OCI-LY1 (cell line): ENCODE measurements around the gene SEPTIN3.

Experiments
- H2AFZ ChIP-seq: fragments of 200-600 bp; sonication (generic), shearing (Covaris generic); 2 replicates; pipeline ENCODE4 v1.6.0; 2014; ENCODE audit warnings: antibody characterized with exemption, mild to moderate bottlenecking, low read length
- H3F3A ChIP-seq: fragments of 200-600 bp; sonication (generic), shearing (Covaris generic); 2 replicates; pipeline ENCODE4 v1.6.0; 2014; ENCODE audit warnings: mild to moderate bottlenecking, antibody characterized with exemption, low read length, moderate library complexity; ENCODE audit not compliant: insufficient read depth
- H3K27ac ChIP-seq: fragments of 200-600 bp; sonication (generic); 2 replicates; pipeline ENCODE4 v1.5.1; 2014; ENCODE audit warnings: low read length, mixed run types, mild to moderate bottlenecking, low read depth; ENCODE audit not compliant: poor library complexity, severe bottlenecking
- H3K27me3 ChIP-seq: fragments of 200-600 bp; sonication (generic); 2 replicates; pipeline ENCODE4 v1.6.0; 2014; ENCODE audit warnings: antibody characterized with exemption, mild to moderate bottlenecking, low read length, moderate library complexity; ENCODE audit not compliant: insufficient read depth
- H3K36me3 ChIP-seq: fragments of 200-600 bp; sonication (generic); 2 replicates; pipeline ENCODE4 v1.6.1; 2014; ENCODE audit warnings: mild to moderate bottlenecking, antibody characterized with exemption, low read length, moderate library complexity, mixed read lengths; ENCODE audit not compliant: insufficient read depth
- H3K4me1 ChIP-seq: fragments of 200-600 bp; sonication (generic); 2 replicates; pipeline ENCODE4 v1.5.1; 2014; ENCODE audit warnings: mild to moderate bottlenecking, low read length, moderate library complexity; ENCODE audit not compliant: insufficient read depth, severe bottlenecking
- H3K4me2 ChIP-seq: fragments of 200-600 bp; sonication (generic), shearing (Covaris generic); 2 replicates; pipeline ENCODE4 v1.6.1; 2014; ENCODE audit warnings: low read length
- H3K4me3 ChIP-seq: fragments of 200-600 bp; sonication (generic); 2 replicates; pipeline ENCODE4 v1.5.1; 2014; ENCODE audit warnings: low read length, low read depth, mild to moderate bottlenecking, mixed read lengths; ENCODE audit not compliant: poor library complexity, severe bottlenecking
- H3K79me2 ChIP-seq: fragments of 200-600 bp; shearing (Covaris generic); 2 replicates; pipeline ENCODE4 v1.6.1; 2016; ENCODE audit warnings: mixed run types, low read length, mixed read lengths; ENCODE audit not compliant: insufficient read depth
- H3K9ac ChIP-seq: fragments of 200-600 bp; sonication (generic), shearing (Covaris generic); 2 replicates; pipeline ENCODE4 v1.6.1; 2014; ENCODE audit warnings: mild to moderate bottlenecking, low read length, mixed read lengths
- H3K9me2 ChIP-seq: fragments of 200-600 bp; sonication (generic), shearing (Covaris generic); 2 replicates; pipeline ENCODE4 v1.6.1; 2014; ENCODE audit warnings: low read depth, mild to moderate bottlenecking, low read length, mixed read lengths
- H3K9me3 ChIP-seq: fragments of 200-600 bp; shearing (Covaris generic); 2 replicates; pipeline ENCODE4 v1.6.1; 2014; ENCODE audit warnings: low read length, mixed read lengths
- H4K20me1 ChIP-seq: fragments of 200-600 bp; sonication (generic), shearing (Covaris generic); 2 replicates; pipeline ENCODE4 v1.6.0; 2016; ENCODE audit warnings: mild to moderate bottlenecking, low read length; ENCODE audit not compliant: insufficient read depth
- EZH2 ChIP-seq: fragments of 200-600 bp; sonication (generic), shearing (Covaris generic); IDR thresholded peaks from 2 replicates; pipeline ENCODE4 v1.8.0; 2017; ENCODE audit warnings: borderline replicate concordance, mixed run types, mild to moderate bottlenecking, antibody characterized with exemption, low read length, moderate library complexity, mixed read lengths
- TF ChIP-seq, protein P1 (sequence below): fragments of 200-600 bp; sonication (generic), shearing (Covaris generic); IDR thresholded peaks from 2 replicates; pipeline ENCODE4 v1.5.1; 2017; ENCODE audit warnings: mild to moderate bottlenecking, antibody characterized with exemption, low read length, moderate library complexity, mixed read lengths

Gene SEPTIN3

DNA sequence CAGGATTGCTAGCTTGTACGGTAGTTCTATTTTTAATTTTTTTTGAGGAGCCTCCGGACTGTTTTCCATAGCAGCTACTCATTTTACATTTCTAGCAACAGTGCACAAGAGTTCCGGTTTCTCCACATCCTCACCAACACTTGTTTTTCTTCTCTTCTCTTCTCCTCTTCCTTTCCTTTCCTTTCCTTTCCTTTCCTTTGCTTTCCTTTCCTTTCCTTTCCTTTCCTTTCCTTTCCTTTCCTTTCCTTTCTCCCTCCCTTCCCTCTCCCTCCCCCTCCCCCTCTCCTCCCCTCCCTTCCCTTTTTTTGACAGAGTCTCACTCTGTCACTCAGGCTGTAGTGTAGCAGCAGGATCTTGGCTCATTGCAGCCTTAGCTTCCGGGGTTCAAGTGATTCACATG, 38.7 kb downstream of the SEPTIN3 start:
- H2AFZ ChIP-seq, result no peak overlapping the region
- TF ChIP-seq EZH2, result no peak
- TF ChIP-seq, protein P1, sequence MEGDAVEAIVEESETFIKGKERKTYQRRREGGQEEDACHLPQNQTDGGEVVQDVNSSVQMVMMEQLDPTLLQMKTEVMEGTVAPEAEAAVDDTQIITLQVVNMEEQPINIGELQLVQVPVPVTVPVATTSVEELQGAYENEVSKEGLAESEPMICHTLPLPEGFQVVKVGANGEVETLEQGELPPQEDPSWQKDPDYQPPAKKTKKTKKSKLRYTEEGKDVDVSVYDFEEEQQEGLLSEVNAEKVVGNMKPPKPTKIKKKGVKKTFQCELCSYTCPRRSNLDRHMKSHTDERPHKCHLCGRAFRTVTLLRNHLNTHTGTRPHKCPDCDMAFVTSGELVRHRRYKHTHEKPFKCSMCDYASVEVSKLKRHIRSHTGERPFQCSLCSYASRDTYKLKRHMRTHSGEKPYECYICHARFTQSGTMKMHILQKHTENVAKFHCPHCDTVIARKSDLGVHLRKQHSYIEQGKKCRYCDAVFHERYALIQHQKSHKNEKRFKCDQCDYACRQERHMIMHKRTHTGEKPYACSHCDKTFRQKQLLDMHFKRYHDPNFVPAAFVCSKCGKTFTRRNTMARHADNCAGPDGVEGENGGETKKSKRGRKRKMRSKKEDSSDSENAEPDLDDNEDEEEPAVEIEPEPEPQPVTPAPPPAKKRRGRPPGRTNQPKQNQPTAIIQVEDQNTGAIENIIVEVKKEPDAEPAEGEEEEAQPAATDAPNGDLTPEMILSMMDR, result no peak
- H3K27ac ChIP-seq, result no peak overlapping the region
- H3K27me3 ChIP-seq, result no peaks in the 10 kb centered on the region
- no peak overlapping the region for H3K9ac ChIP-seq
- H3K36me3 ChIP-seq, result no peaks in the 10 kb centered on the region
- H3K4me2 ChIP-seq, result no peak overlapping the region
- no peaks in the 10 kb centered on the region for H3K9me2 ChIP-seq
- peaks cover 15% of the 10 kb centered on the region for H3K9me3 ChIP-seq
- no peak overlapping the region for H3K4me3 ChIP-seq
- H4K20me1 ChIP-seq, result no peaks in the 10 kb centered on the region
- H3K4me1 ChIP-seq, result no peaks in the 10 kb centered on the region
- no peaks in the 10 kb centered on the region for H3K79me2 ChIP-seq
- no peaks in the 10 kb centered on the region for H3F3A ChIP-seq

DNA sequence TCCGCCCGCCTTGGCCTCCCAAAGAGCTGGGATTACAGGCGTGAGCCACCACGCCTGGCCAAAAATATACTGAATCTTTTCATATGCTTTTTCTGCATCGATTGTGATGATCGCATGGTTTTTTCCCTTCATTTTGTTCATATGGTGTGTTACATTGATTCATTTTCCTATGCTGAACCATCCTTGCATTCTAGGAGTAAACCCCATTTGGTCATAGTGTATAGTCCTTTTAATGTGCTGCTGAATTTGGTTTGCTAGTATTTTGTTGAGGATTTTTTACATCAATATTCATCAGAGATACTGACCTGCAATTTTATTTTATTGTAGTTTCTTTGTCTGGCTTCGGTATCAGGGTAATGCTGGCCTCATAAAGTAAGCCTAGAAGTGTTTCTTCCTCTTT, 41.5 kb downstream of the SEPTIN3 start:
- Histone ChIP-seq H3K79me2 (no peaks in the 10 kb centered on the region), H3K27me3 (peaks cover 6% of the 10 kb centered on the region; the same call in 1 of the 2 replicates), H2AFZ (no peak overlapping the region)

DNA sequence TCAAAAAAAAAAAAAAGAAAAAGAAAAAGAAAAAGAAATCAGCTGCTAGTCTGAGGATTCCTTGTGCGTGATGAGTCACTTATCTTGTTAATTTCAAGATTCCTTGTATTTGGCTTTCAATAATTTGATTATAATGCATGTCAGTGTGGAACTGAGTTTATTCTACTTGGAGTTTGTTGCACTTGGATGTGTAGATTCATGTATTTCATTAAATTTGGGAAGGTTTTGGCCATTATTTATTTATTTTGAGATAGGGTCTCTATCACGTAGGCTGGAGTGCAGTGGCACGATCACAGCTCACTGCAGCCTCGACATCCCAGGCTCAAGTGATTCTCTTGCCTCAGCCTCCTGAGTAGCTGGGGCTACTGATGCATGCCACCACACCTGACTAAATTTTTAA, 44.1 kb downstream of the SEPTIN3 start:
- Histone ChIP-seq H3K9me3 (peaks cover 15% of the 10 kb centered on the region), H4K20me1 (no peaks in the 10 kb centered on the region), H3K9me2 (no peaks in the 10 kb centered on the region), H3K36me3 (no peaks in the 10 kb centered on the region), H3K79me2 (no peaks in the 10 kb centered on the region), H3K4me2 (no peak overlapping the region), H3K4me1 (no peaks in the 10 kb centered on the region), H3K27me3 (peaks cover 6% of the 10 kb centered on the region; the same call in 1 of the 2 replicates), H2AFZ (no peak overlapping the region), H3F3A (no peaks in the 10 kb centered on the region), H3K4me3 (no peak overlapping the region), H3K9ac (no peak overlapping the region), H3K27ac (no peak overlapping the region)
- TF ChIP-seq EZH2, result no peak
- TF ChIP-seq, protein P1, result no peak

More for the DNA sequence above, 41.5 kb downstream of the SEPTIN3 start:
- no peak overlapping the region for H3K27ac ChIP-seq
- no peaks in the 10 kb centered on the region for H3K36me3 ChIP-seq
- H3K9me3 ChIP-seq, result peaks cover 15% of the 10 kb centered on the region
- H3K4me2 ChIP-seq, result no peak overlapping the region
- H3K9me2 ChIP-seq, result no peaks in the 10 kb centered on the region
- TF ChIP-seq EZH2, result no peak
- TF ChIP-seq, protein P1, result no peak
- H3K4me3 ChIP-seq, result no peak overlapping the region
- no peaks in the 10 kb centered on the region for H3F3A ChIP-seq
- no peaks in the 10 kb centered on the region for H4K20me1 ChIP-seq
- H3K4me1 ChIP-seq, result no peaks in the 10 kb centered on the region
- no peak overlapping the region for H3K9ac ChIP-seq
